ENCODE data around the gene CSNK1D. TPM values are rescaled to one million over a fixed set of nuclear protein-coding genes. Genes with fewer than 3 reads are reported as not detected.
A peak's percentile ranks its signal among the peaks of the same experiment; 100 is the strongest.

CSNK1D gene
- total RNA-seq, 1 experiment from 2014 or later = 80.4 TPM

GRCh38 chr17:82246365-82247181 is 26.9 kb downstream of the CSNK1D start:
- DNase-seq (ENCODE audit: low read depth) = peak; percentile 80
- in situ Hi-C loops (cut with HindIII; ENCODE audit: low pct_unique_long_range_greater_than_20kb, low sequenced_read_pairs) = no loop called here

- DNase-seq (ENCODE audit: low read depth) = no peak
- in situ Hi-C loops (cut with HindIII; ENCODE audit: low pct_unique_long_range_greater_than_20kb, low sequenced_read_pairs) = no loop called here
These were observed 27.5 kb downstream of the CSNK1D start for GRCh38 chr17:82246040-82246364.

GRCh38 chr17:82245134-82246039 is 28.1 kb downstream of the CSNK1D start:
- in situ Hi-C loops (cut with HindIII; ENCODE audit: low pct_unique_long_range_greater_than_20kb, low sequenced_read_pairs) = no loop called here

GRCh38 chr17:82244413-82245133 is 28.9 kb downstream of the CSNK1D start:
- in situ Hi-C loops (cut with HindIII; ENCODE audit: low pct_unique_long_range_greater_than_20kb, low sequenced_read_pairs) = no loop called here
- peak; percentile 38 for DNase-seq (ENCODE audit: low read depth)

More at GRCh38 chr17:82245134-82246039, 28.1 kb downstream of the CSNK1D start:
- no peak for DNase-seq (ENCODE audit: low read depth)

- in situ Hi-C loops (cut with HindIII; ENCODE audit: low pct_unique_long_range_greater_than_20kb, low sequenced_read_pairs) = no loop called here
- peak; percentile 46 for DNase-seq (ENCODE audit: low read depth)
These were observed 29.7 kb downstream of the CSNK1D start for GRCh38 chr17:82243648-82244412.

GRCh38 chr17:82242977-82243647 is 30.4 kb downstream of the CSNK1D start:
- peak; percentile 47 for DNase-seq (ENCODE audit: low read depth)
- in situ Hi-C loops (cut with HindIII; ENCODE audit: low pct_unique_long_range_greater_than_20kb, low sequenced_read_pairs) = no loop called here

- DNase-seq (ENCODE audit: low read depth) = no peak
- in situ Hi-C loops (cut with HindIII; ENCODE audit: low pct_unique_long_range_greater_than_20kb, low sequenced_read_pairs) = no loop called here
These were observed 30.9 kb downstream of the CSNK1D start for GRCh38 chr17:82242698-82242976.

GRCh38 chr17:82241926-82242697 is 31.4 kb downstream of the CSNK1D start:
- in situ Hi-C loops (cut with HindIII; ENCODE audit: low pct_unique_long_range_greater_than_20kb, low sequenced_read_pairs) = no loop called here
- DNase-seq (ENCODE audit: low read depth) = peak; percentile 58

- in situ Hi-C loops (cut with HindIII; ENCODE audit: low pct_unique_long_range_greater_than_20kb, low sequenced_read_pairs) = no loop called here
- peak; percentile 79 for DNase-seq (ENCODE audit: low read depth)
These were observed 32.1 kb downstream of the CSNK1D start for GRCh38 chr17:82241183-82241925.

GRCh38 chr17:82240506-82241182 is 32.9 kb downstream of the CSNK1D start:
- DNase-seq (ENCODE audit: low read depth) = no peak
- in situ Hi-C loops (cut with HindIII; ENCODE audit: low pct_unique_long_range_greater_than_20kb, low sequenced_read_pairs) = no loop called here

- in situ Hi-C loops (cut with HindIII; ENCODE audit: low pct_unique_long_range_greater_than_20kb, low sequenced_read_pairs) = no loop called here
- no peak for DNase-seq (ENCODE audit: low read depth)
These were observed 33.5 kb downstream of the CSNK1D start for GRCh38 chr17:82239926-82240505.

GRCh38 chr17:82239401-82239925 is 34.0 kb downstream of the CSNK1D start:
- no peak for DNase-seq (ENCODE audit: low read depth)
- in situ Hi-C loops (cut with HindIII; ENCODE audit: low pct_unique_long_range_greater_than_20kb, low sequenced_read_pairs) = no loop called here

- DNase-seq (ENCODE audit: low read depth) = peak; percentile 56
- in situ Hi-C loops (cut with HindIII; ENCODE audit: low pct_unique_long_range_greater_than_20kb, low sequenced_read_pairs) = no loop called here
These were observed 34.9 kb downstream of the CSNK1D start for GRCh38 chr17:82238472-82239201.

GRCh38 chr17:82237746-82238471 is 35.6 kb downstream of the CSNK1D start:
- DNase-seq (ENCODE audit: low read depth) = no peak
- in situ Hi-C loops (cut with HindIII; ENCODE audit: low pct_unique_long_range_greater_than_20kb, low sequenced_read_pairs) = no loop called here

All from Caki2 (cell line).